ENCODE measurements around the gene PPP1R11.

The PPP1R11 gene

DNA sequence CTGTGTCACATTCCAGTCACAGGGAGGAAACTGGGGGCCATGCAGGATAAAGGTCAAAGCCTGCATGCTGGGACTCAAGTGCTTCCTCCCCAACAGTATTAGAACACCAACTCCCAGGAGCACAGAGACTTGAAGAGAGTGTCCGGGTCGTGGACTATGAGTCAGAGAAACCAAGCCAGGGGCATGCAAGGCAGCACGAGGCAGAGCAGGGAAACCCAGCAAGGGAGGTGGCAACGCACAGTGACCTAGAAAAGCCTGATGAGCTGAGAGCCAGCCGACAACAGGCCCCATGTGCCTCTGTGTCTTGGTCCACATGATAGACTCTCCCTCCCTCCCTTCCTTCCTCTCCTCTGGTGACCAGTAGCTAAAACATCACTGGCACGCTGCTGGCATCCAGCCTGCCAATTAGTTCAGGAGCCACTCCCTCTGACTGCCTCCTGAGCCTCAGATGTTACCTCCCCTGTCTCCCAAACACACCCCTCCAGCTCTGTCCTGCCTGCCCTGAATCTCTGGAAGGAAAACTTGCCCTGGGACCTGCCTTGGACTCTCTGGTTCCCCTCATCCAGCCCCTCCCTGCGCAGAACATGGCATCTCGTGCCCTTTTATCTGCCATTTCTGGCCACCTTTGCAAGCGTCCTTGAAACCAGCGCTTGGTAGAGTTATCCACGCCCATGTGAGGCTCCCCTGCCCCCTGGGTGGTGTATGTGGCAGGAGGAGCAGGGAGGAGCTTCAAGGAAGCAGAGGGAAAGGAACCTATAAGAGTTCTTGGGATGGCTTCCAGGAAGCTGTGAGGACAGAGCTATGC lies 24.8 kb downstream of the PPP1R11 start:
- no peak for DNase-seq

DNA sequence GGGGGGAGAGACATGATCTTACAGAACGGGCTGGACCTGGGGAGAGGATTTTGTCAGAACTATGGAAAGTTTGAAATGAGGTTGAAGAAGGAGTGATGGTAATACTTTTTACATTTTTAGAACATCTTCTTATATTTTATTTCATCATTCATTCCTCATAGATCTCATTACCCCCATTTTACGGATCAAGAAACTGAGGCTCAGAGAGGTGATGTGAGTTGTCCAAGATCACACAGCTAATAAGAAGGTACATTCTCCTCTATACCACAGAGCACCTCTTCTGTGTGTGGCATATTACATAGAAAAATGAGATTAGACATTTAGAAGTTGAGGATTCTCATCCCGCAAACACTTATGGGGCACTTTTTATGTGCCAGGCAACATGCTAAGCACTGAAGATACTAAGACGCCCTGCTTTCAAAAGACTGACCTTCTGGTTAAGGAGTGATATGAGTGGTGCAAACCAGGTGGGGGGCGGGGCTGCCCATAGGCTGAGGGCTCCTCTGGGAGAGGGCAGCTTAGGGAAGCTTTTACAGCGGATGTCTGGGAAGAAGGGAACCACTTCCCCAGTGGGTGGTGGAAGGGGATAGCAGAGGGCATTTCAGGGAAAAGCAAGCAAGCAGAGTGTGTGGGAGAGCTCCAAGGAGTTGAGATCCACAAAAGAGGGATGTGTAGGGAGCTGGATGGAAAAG lies 26.0 kb downstream of the PPP1R11 start:
- no peak for DNase-seq
- intact Hi-C loops (cut with DNase I): no loop called here

More for the DNA sequence above, 24.8 kb downstream of the PPP1R11 start:
- intact Hi-C loops (cut with DNase I): no loop called here

DNA sequence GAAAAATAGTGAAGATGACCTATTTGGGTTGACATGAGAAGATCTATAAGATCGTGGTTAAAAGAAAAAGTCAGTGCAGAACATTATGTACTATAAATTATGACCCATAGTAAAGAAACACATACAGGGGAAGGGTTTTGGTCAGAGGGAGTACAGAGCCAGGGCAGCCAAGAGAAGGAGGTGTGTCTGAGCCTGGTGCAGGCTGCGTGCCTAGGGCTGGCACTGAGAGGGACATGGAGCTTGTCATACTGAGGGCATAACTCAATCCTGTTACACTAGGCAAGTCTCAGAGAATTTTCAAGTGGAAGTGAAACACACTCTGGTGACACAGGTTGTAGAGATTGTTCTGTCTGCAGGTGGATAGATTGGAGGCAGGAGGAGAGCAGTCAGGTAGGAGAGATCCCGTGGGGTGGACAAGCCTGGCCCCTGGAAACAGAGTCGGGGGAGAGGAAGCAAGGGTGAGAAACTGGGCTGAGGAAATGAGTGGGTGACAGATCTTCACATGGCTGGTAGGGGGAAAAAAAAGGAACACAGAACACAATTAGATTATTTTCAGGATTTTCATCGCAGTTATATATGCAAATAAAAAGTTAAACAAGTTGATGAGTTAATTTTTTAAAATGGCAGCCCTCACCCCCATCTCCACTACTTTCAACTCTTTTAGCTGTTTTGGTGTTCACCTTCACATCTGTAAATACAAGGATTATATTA lies 27.1 kb downstream of the PPP1R11 start:
- intact Hi-C loops (cut with DNase I): no loop called here
- no peak for DNase-seq

DNA sequence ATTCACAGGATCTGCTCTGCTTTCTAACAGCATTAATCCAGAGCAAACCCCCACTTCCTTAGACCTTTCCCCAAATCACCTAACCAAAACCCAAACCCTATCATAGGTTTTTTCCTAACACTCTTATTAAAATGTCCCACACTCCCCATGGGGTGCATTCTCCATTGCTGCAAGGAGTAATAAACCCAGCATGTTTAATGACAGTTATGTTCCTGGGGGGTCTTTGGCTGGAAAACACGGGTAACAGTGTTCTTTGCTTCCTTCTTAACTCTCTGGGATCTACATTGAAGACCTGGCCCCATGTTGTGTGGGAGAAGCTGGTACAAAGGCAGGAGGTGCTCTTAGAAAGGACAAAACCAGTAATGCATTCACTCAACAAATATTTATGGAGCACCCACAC lies 29.8 kb downstream of the PPP1R11 start:
- intact Hi-C loops (cut with DNase I): no loop called here
- no peak for DNase-seq

DNA sequence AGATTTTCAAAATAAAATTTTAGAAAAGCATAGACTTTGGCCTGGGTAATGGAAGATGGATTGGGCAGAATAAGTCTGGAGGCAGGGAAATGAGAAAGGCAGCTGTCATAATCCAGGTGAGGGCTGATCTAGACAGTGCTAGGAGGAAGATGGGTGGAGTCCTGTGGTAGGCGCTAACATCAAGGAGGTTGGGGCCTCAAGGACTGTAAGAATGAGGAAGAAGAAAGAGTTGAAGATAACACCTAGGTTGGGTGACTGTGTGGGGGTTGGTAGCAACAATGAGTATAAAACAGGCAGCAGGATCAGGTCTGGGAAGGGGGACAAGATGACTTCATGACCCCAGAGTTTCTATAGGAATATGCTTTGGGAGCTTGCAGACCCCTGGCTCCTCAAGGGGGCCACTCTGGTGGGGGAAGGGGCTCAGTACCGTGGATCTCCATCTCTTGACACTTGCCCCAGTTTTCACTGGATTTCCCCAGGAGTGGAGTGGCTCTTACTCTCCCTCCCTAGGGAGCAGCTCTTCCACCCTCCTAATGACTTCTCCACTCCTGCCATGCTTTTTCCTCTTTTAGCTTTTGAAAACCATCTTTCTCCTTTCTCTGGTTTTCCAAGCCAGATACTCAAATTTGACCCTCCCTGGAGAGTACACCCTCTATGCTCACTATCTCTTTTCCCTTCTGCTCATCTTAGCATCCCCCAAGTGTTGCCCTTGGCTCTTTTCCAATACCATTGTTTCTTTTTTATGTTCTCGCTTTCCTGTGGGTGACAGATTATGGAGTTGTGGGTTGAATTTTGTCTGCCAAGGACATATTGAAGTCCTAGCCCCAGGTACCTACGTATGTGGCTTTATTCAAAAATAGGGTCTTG lies 31.1 kb downstream of the PPP1R11 start:
- intact Hi-C loops (cut with DNase I): no loop called here
- DNase-seq: no peak

DNA sequence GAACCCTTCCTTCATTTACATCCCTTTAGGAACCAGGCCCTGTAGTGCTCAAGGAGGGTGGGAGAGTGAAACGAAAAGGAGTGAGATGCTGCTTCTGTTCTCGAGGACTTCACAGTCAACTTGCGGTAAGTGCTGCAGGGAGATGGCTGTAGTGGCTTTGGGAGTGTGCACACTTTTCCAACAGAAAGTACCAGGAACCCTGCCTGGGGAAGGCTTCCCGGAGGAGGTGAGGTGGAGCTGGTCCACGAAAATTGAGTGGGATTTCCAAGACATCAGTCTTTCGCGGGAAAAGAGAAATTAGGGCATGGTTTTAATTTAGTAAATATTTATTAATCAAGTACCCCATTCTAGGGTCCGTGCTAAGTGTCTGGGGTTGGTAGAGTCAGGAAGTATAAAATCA lies 33.2 kb downstream of the PPP1R11 start:
- intact Hi-C loops (cut with DNase I): no loop called here
- no peak for DNase-seq

DNA sequence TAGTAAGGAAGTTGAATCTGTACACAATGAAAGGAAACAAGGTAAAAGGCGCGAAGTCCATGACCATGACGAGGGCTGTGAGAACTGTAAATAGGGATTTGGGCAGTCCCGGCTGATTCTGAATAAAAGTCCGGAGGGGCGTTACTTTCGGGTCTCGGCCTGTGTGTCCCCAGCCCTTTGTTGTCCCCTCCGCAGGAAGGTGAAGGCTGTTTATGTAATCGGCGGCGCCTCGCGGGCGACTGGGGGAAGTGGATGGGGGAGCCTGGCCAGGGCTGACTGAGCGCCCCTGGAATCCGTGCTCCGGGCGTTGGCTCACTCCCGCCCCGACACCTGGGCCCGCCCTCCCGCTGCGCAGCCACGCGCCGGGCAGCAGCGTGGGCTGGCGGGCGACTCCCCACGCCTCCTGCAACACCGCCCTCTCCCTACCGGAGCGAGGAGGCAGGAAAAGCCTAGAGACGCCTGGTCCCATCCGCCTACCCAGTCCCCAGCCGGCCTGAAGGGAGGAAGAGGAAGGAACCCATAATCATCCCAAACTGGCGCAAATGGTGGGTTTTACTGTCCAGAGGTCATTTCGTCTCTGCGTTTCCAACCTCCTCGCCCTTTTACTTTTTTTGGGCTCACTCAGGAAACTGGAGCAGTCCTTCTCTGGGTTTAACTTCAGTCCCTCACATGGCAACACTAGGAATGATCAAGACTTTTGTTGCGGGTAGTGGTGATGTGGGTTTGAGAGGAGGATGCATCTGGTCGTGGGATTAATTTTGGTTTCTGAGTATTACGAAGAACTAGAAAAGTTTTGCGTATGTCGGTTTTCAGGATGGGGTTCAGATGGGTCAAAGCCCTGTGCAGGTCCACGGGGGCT lies 33.8 kb downstream of the PPP1R11 start:
- peak in 1 of 42 donors; percentile 28 for DNase-seq
- intact Hi-C loops (cut with DNase I): no loop called here

DNA sequence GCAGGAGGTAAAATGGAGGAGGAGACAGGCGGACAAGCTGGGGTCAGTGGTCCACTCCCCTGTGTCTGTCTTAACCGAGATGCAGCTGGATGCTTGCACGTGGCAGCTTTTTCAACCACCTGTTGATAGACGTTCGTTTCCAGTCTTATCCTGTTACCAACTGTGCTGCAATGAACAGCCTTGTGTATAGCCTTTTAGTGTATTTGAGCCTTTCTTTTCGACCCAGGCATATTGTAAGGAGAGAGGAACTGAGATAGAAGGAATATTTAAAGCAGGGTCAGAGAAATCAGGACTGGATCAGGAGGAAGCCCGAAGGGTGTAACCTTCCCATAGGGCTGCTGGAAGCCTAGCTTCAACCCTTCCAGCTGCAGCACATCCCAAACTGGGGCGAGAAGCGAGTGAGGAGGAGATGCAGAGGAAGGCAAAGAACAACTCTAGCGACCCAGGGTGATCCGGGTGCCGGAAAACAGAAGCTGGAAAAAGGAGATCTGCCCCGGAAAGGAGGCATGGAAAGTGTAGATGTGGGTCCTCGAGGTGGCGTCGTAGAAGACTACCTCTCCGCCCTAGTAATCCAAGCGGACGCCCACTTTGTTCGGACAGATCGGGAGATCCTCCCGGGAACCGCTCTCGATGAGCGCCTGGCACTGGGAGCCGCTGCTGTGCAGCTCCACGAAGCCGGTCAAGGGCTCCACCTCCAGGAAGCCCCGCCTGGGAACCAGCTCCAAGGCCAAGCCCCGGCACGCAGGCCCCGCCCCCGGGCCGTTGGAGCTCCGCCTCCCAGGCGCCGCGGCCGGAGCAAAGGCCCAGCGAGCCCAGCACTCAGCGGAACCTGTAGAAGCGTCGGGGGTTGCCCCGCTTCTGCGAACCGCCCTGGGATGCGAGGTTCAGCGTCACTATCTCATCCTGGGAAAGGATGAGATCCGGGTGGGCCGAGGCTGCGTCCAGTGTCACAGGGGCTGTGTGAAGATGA lies 34.7 kb downstream of the PPP1R11 start:
- intact Hi-C loops (cut with DNase I): no loop called here
- peak; percentile 71 to 95 (median 87) for DNase-seq

DNA sequence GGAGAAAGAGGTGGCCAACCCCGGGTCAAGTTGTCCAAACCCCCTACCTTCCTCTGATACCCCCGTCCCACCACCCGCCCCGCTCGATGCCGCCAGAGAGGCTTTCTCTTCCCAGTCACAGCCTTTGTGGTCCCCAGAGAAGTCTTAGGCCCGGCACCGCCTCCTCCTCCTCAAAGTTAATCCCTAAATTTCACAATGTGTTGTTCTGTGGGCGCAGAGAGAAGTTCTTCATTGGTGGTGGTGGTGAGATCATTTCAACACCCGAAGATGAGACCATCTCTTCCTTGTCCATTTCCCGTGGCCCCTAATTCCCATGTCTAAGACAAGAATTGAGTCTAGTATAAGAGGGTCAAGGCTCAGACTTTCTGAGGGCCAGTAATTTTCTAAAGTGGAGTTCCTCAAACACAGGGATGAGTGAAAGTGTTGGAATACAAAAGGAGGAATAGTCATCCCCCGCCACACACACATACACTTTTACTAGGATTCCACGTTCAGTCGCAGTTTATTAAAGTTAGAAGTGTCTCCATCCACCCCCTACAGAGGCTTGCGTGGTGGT lies 35.5 kb downstream of the PPP1R11 start:
- intact Hi-C loops (cut with DNase I): no loop called here
- DNase-seq: peak in 5 of 42 donors; percentile 4 to 15 (median 11)

DNA sequence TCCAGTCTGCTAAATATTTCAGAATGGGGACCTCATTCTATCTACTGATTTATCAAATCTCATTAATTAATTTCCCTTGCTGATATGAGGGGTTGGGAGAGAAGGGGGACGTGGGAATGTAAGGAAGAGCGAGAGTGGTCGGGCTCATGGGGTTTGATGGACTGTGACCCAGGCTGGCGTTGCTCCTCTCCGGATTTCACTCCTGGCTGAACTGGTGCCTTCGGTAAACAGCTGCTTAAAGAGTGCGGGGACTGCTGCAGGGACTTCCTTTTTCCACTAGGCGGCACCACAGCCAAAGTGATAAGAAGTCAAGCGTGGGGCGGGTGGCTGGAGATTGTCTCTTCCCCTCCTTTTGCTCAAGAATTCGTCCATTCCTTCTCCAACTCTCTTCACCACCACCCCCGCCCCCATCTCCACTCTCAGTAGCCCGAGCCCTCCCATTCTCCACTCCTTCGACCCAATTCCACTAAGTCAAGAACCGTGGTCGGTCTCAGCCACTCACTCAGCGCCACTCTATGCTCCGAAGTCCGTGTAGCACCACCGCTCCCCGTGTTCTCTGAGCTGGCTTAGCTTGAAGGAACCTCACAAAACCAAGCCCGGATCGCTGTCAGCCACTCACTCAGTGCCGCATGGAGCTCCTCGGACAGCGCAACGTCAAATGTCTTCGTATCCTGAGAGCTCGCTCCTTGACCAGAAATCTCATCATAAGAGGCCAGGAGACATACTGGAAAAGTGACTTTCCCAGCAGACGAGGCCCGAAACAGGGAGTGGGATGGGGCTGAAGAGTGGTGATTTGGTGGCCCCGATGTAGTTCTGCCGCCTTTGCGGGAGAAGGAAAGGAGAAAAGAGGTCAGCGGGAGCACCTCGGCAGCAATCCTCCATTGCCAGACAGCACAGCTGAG lies 36.2 kb downstream of the PPP1R11 start:
- intact Hi-C loops (cut with DNase I): no loop called here
- peak; percentile 71 to 94 (median 85) for DNase-seq

DNA sequence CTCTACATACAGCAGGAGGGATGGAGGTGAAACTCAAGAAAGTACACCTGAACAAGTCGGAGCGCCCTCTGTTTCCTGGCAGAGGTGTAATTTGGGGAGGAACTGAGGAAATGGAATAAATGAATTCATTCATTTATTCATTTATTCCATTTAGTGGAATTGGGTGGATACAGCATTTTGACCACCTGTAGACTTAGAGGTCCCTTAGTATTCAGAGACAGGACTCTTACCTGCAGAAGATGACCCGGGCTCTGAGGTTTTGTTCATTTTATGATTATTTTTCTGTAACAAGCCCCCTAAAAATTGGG lies 36.8 kb downstream of the PPP1R11 start:
- intact Hi-C loops (cut with DNase I): no loop called here

DNA sequence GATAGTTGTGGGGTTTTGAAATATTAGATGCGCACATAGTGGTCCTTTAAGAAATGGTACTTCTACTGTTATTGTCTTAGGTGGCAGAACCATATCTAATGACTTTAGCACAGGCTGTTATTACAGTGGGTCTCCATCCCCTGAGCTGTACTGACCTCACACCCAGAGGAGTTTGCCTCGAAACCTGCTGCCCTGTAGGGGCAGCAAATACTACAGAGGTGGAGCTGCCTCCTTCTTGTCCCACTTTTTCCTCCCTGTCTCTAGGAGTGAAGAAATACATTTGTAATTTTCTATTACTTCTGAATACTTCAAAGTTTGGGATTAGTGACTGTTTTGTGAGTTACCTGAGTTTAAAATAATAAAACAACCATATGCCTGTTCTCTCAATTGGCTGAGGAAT lies 37.7 kb downstream of the PPP1R11 start:
- intact Hi-C loops (cut with DNase I): no loop called here
- no peak for DNase-seq

More for the DNA sequence above, 36.8 kb downstream of the PPP1R11 start:
- DNase-seq: no peak

DNA sequence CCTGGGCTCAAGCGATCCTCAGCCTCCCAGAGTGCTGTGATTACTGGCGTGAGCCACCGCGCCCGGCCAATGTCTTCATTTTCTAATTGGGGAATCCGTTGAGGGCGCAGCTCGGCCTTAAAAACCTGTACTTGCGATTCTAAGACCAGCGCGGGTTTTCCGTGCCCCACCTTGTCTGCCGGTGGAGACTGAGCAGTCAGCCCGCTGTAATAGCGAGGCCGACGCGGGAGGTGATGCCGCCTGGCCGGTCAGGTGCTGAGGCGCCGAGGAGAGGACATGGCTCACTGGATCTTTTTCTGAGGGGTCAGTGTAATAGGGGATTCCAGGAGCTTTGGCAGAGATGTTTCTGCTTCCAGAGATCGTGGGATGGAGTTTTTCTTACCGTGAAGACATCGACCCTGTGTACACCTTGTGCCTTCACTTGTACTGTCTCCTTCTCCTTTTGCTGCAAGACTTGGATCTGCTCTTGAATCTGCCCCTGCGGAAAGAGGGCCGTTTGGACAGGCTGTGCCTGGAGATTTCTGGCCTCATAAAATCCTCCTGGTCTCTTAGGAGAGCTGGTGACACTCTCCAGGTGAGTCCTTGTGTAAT lies 44.4 kb downstream of the PPP1R11 start:
- DNase-seq: no peak
- intact Hi-C loops (cut with DNase I): no loop called here

DNA sequence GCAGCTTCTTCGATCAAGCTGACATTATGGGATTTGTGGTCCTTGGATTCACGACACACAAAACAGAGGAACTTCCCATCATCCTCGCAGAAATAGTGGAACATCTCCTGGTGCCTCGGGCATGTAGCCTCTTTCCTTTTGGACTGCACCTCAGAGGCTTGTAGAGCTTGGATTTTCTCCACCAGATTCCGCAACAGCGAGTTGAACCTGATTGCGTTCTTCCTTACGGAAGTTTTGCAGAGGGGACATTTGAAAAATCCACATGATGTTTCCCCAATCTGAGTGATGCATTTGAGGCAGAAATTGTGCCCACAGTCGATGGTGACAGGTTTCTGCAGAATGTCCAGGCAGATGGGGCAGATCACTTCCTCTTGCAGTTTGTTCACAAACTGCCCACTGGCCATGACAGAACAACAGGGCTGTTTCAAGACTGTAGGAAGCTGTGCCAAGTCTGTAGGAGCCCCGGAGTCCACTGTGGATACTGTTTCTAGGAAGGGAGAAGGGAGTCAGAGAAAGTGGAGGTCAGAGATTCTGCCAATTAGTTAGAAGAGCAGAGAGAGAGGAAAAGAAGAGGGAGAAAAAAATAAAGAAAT lies 45.5 kb downstream of the PPP1R11 start:
- no peak for DNase-seq
- intact Hi-C loops (cut with DNase I): no loop called here

All from head of caudate nucleus (tissue), 42 donors.